GM18505 (cell line): Measurements from ENCODE around the gene RABGEF1.
A peak's percentile ranks its signal among the peaks of the same experiment; 100 is the strongest.
"Not testable (repeated sequence)": the region's sequence is repeated elsewhere in the genome, so short reads cannot be mapped to it uniquely, and the experiment has no call there.

Source experiments
- ATAC-seq: cut with Tn5 transposase; IDR thresholded peaks from one replicate; pipeline ENCODE4 v1.9.1; 2021; ENCODE audit not compliant: unreplicated experiment
- POLR2A ChIP-seq: IDR thresholded peaks from 4 replicates; pipeline ENCODE4 v1.6.1; 2011; ENCODE audit warnings: borderline replicate concordance; ENCODE audit not compliant: insufficient read depth, insufficient read length; ENCODE audit errors: extremely low read depth

RABGEF1 gene

DNA sequence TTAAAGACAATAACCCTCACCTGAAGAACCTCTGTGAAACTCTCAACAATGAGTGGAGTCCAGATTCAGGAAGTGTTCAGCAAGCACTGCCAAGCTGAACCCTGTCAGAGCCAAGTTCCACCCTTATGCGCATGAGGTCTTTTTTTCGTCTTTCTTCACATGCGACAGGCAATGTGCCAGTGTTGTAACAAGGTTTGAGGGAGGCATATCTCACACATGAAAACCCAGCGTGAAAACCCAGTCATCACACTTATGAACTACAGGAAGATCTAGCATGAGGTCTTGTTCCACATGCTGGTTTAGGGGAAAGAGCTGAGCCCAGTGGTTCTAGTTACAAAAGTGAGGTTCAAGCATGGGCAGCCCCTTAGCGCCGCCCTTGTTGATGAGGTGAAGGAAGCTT, 49.7 kb downstream of the RABGEF1 start:
- ATAC-seq = no peak
- TF ChIP-seq POLR2A = no peak

DNA sequence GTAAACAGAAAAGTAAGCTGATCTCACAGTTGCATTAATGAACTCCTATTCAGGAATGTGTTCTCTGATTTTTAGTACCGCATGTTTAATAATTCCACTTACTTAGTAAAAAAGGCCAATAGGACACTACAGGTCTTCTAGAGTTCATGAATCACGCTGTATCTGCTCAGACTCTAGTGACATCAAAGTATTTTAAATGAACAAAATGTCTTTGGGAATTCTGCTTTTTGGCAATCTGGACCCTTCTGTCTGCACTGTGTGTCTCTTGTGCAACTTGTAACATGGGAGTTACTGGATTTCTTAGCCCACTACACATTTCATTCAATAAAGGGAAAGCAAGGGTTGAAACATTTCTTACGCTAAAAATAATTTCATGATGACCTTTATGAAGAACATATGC, 50.2 kb downstream of the RABGEF1 start:
- ATAC-seq = no peak
- TF ChIP-seq POLR2A = no peak

DNA sequence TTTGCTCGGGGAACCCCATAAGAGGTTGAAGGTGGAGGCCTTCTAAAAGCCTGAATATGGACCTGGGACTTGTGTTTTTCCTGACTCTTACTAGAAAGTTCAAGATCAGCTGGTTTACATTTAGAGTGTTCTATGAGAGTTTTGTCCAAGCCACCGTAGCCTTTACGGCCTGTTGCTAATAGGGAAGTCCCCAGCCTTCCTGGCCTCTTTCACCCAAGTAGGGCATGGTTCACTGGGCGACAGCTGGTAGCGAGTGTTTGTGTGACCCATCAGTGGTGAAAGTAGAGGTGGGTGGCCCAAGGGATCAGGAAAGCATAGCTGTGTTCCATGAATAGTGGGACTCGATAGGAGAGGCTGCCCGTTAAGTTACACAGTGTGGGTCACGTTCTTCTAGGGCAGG, 60.1 kb downstream of the RABGEF1 start:
- TF ChIP-seq POLR2A = no peak
- no peak for ATAC-seq

DNA sequence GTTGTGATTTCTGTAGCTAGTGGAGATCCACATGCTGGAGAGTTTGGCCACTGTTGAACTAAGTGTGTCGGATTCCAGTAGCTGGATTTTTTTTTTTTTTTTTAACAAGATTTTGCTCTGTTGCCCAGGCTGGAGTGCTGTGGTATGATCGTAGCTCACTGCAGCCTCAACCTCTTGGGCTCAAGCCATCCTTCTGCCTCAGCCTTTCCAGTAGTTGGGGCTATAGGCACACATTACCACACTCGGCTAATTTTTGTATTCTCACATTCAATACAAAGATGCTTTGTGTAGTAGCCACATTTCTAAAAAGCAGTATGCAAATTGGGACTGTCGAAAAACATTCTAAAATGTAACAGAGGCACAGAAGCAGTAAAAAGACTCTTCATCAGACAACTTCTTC, 63.5 kb downstream of the RABGEF1 start:
- no peak for ATAC-seq
- no peak for TF ChIP-seq POLR2A

DNA sequence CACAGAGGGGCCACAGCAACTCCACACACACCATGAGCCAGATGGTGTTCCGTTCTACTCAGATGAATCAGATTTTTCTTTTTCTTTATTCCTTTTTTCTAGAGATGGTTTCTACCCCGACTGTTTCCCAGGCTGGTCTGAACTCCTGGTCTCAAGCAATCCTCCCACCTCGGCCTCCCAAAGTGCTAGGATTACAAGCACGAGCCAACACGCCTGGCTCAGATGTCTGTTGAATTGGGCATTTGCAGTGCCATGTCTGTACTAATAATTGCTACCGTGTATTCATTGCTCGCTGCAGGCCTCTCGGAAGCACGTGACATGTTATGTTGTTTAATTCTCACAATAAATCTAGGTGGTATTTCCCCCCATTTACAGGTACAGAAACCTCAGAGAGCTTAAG, 67.2 kb downstream of the RABGEF1 start:
- no peak for ATAC-seq
- TF ChIP-seq POLR2A = no peak

DNA sequence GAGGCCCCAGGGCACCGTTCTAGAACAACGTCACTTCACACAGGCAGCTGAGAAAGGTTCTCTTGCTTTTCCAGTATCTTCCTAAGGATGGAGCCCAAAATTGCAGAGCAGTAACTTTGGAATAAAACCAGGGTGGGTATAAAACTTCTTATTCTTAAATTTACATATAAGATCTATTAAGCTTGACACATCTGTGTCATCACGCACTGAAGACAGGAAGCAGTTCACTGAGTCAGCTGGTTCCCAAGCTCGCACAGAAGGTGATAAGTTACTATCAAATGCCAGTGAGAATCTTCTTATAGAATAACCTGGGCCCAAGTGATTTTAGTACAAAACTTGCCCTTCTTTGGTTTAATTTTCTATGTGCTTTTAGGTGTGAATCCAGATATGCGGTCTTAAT, 70.2 kb downstream of the RABGEF1 start:
- no peak for TF ChIP-seq POLR2A
- no peak for ATAC-seq

DNA sequence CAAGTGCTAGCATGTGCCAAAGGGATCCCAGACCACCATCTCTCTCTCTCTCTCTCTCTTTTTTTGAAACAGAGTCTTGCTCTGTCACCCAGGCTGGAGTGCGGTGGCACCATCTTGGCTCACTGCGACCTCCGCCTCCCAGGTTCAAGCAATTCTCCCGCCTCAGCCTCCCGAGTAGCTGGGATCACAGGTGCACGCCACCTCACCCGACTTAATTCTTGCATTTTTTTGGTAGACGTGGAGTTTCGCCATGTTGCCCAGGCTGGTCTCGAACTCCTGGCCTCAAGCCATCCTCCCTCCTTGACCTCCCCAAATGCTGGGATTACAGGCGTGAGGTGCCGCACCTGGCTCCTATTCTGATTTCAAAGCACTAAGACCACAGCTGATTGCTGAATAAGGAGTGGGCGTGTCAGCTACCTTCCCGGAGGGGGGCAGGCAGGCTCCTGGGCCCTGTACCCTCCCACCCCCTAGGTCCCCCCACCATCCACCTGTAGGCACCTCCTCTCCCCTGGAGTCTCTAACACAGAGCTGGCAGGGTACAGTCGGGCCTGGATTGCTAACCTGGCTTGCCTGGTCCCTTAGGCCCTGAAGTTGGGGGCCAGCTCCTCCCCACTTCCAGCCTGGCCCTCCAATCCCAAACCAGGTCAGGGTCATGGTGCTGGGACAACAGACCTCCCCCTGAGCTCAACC, 74.8 kb downstream of the RABGEF1 start:
- not testable (repeated sequence) for ATAC-seq

DNA sequence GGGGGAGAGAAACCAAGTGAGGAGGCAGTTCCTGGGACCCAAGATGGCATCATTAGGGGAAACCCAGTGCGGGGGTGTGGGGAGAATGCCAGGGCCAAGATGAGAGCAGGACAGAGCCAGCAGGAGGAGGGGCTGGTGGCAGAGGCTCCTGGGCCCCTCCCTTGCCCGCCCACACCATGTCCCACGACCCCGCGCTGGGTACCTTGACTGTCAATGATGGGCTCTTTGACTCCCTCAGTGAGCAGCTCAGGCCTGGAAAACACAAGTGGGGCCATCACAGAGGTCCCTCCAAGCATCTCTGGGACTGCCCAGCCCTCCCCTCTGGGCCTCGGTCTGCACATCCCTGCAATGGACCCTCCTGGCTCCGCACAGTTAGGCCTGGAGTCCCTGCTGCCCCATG, 75.4 kb downstream of the RABGEF1 start:
- no peak for TF ChIP-seq POLR2A
- no peak for ATAC-seq

DNA sequence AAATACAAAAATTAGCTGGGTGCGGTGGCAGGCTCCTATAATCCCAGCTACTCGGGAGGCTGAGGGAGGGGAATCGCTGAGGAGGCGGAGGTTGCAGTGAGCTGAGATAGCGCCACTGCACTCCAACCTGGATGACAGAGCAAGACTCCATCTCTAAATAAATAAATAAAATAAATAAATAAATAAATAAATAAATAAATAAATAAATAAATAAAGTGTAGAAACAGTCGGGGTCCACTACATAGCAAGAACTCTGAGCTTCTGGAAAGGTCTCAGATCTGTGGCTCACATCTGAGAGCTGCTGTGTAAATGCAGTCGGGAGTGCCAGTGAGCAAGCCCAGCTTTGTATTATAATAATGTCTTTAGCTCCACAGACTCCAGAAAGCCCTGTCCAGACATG, 76.1 kb downstream of the RABGEF1 start:
- not testable (repeated sequence) for ATAC-seq

DNA sequence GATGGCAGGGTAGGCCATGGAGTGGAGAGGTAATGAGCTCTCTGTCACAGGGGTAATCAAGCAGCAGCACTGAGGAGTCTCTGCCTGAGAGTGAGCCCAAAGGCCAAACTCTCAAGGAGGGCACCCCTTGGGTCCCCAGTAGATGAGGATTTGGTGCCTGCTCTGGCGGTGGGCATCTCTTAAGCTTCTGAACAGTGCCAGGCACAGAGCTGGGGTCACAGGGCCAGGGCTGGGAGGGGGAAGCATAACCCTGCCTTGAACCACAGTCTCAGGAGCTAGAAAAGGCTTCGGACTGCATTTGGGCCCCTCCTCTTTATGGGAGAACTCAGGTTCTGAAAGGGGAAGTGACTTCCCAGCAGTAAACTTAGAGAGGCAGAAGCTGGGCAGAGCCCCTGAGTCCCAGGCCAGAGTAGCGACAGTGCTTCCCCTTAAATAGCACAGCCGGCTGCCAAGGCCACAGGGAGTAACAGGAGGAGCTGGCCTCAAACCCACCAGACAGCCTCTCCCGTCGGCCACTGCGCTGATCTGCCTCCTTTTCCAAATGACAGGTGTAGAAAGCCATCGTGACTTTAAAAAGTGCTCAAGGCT, 76.8 kb downstream of the RABGEF1 start:
- peak; percentile 65 for ATAC-seq

DNA sequence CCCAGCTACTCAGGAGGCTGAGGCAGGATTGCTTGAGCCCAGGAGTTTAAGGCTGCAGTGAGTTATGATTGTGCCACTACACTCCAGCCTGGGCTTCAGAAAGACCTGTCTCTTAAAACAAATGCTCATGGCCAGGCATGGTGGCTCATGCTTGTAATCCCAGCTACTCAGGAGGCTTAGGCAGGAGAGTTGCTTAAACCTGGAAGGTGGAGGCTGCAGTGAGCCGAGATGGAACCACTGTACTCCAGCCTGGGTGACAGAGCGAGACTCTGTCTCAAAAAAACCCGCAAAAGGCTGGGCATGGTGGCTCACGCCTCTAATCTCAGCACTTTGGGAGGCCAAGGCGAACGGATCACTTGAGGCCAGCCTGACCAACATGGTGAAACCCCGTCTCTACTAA, 77.4 kb downstream of the RABGEF1 start:
- not testable (repeated sequence) for ATAC-seq

DNA sequence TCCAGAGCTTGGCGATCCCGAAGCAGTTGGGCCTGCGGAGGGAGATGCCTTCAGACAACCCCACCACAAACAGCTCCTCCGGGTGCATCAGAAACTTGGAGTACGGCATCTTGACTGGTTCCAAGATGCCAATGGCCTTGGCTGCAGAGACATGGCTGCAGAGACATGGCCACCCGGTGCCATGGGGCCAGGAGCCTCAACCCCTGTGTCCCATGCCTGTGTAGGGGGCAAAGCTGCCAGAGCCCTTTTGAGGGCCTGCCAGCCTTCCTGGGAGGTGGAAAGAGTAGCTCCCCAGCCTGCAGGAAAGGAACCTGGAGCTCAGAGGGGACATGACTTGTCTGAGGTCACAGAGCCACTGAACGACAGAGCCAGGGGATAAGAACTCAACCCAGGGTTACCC, 83.5 kb downstream of the RABGEF1 start:
- no peak for ATAC-seq

DNA sequence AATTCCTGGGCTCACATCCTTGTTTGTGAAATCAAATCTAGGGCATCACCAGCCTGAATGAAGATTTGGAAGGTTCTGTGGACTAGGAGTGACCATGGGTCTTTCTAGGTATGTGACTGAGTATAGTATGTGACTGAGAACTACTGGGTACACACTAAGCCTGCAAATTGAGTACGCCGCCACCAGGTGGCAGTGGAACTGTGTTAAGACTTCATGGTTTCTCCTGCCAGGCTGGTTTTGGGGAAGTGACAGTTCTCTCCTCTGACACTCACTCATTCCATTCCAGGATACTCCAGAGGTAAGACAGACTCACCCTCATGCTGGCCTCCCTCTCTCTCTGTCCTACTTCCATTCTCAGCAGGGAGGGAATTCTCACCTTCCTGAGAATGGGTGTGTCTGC, 85.0 kb downstream of the RABGEF1 start:
- ATAC-seq = not testable (repeated sequence)

More for the DNA sequence above, 83.5 kb downstream of the RABGEF1 start:
- no peak for TF ChIP-seq POLR2A

DNA sequence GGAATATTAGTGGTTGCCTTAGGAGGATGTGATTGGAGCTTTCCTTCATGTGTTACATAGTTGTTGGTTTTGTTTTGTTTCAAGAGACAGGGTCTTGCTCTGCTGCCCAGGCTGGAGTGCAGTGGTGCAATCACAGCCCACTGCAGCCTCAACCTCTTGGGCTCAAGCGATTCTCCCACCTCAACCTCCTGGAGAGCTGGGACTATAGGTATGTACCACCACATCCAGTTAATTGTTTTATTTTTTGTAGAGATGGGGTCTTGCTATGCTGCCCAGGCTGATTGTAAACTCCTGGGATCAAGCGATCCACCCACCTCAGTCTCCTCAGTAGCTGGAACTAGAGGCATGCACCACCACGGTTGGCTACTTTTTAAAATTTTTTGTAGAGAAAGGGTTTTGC, 86.1 kb downstream of the RABGEF1 start:
- TF ChIP-seq POLR2A = no peak
- ATAC-seq = no peak

DNA sequence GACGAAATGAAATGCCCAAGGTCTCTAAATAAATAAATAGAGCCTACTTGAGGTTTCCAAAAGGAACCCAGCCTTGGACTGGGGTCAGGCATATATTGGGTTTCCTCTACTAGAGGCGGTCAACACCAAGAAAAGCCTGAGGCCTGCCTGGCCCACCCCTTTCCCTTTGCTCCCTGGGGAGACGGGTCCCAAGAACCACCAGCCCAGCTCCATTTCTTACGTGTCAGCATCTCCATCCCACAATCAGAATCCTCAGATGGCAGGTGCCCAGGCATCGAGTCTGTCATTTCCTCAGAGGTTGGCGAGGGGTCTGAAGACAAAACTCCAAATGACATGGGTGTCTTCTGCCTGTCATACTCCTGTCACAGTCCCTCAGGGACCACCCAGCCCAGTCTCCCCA, 90.4 kb downstream of the RABGEF1 start:
- ATAC-seq = not testable (repeated sequence)
